Testis (tissue), 3 donors: ENCODE data around the gene NDUFA1. TPM values are rescaled to one million over a fixed set of nuclear protein-coding genes. Genes with fewer than 3 reads are reported as not detected.

Experiments
- DNase-seq: peaks from one replicate; pipeline ENCODE4 v3.0.0-alpha.2; 2019
- H3K27ac ChIP-seq, 2 donors: fragments of 200-600 bp; sonication (generic); one replicate each; pipeline ENCODE4 v1.5.1; 2019
- H3K27me3 ChIP-seq: fragments of 200-600 bp; sonication (generic); one replicate; pipeline ENCODE4 v1.5.1; 2019
- H3K36me3 ChIP-seq: fragments of 200-600 bp; sonication (generic); one replicate; pipeline ENCODE4 v1.5.1; 2017; ENCODE audit warnings: low read depth; ENCODE audit errors: missing control alignments
- H3K4me1 ChIP-seq: fragments of 200-600 bp; sonication (generic); one replicate; pipeline ENCODE4 v1.5.1; 2019
- H3K4me3 ChIP-seq, 2 donors: fragments of 200-600 bp; sonication (generic); one replicate each; pipeline ENCODE4 v1.5.1; 2017 to 2019
- H3K9me3 ChIP-seq: fragments of 200-600 bp; sonication (generic); one replicate; pipeline ENCODE4 v1.5.1; 2017
- POLR2A ChIP-seq: fragments of 450-650 bp; IDR thresholded peaks from one replicate; pipeline ENCODE4 v1.6.1; 2017; ENCODE audit warnings: antibody characterized with exemption, mild to moderate bottlenecking, moderate library complexity
- WGBS, 2 donors: methylation state at CpG; one replicate each; pipeline ENCODE4 v1.1.5; 2018; 5-methylcytosine and 5-hydroxymethylcytosine counted together
- intact Hi-C: fragments of 100-400 bp; cut with DNase I; formaldehyde crosslinking; loops from one replicate; pipeline ENCODE4 v1.15.1; 2023; ENCODE audit warnings: low total_unique reads
- polyA plus RNA-seq: library from polyadenylated mRNA; stranded (reverse); fragments of 350-450 nt; fragmentation: Illumina TruSeq; extraction: RNeasy Lipid Tissue Mini Kit (QIAGEN cat#74804); gene quantifications from one replicate; pipeline ENCODE4 v1.2.3, GENCODE V29; 2014; ENCODE audit warnings: low read depth, low replicate concordance; ENCODE audit not compliant: insufficient read depth
- total RNA-seq, 2 donors: library from RNA; depleted of rRNA; stranded (reverse); fragments of >200 nt; gene quantifications; one replicate each; pipeline ENCODE4 v1.2.3, GENCODE V29; 2016
- TF ChIP-seq, protein P1 (sequence below), 3 experiments: fragments of 450-650 bp in 2 of 3; fragments of 200-600 bp in 1 of 3; sonication (generic) in 1 of 3; IDR thresholded peaks; one replicate each; pipeline ENCODE4 v1.5.1; 2016 to 2019; ENCODE audit warnings: antibody characterized with exemption in 3 of 3, mild to moderate bottlenecking in 2 of 3, moderate library complexity in 1 of 3

NDUFA1 gene
- total and polyA plus RNA-seq, 3 donors from 2014 or later = 36.6 to 74.8 (median 41.0) TPM

DNA sequence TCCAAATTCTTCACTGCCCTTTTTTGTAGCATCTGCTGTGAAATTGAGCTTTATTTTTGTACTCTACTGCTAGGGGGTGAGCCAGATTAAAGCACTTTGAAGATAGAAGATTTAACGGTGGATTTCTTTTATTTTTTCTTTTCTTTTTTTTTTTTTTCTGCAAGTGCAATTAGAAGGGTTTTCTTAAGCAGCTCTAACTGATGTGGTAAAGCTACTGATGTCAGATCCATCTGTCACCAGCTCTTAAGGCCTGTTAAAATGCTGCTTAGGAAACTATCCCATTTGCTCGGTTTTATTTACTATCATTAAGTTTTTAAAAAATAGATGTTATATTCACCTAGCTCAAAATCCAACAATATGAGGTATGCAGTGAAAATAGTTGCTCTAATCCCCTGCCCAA lies 7.1 kb downstream of the NDUFA1 start:
- TF ChIP-seq, protein P1, sequence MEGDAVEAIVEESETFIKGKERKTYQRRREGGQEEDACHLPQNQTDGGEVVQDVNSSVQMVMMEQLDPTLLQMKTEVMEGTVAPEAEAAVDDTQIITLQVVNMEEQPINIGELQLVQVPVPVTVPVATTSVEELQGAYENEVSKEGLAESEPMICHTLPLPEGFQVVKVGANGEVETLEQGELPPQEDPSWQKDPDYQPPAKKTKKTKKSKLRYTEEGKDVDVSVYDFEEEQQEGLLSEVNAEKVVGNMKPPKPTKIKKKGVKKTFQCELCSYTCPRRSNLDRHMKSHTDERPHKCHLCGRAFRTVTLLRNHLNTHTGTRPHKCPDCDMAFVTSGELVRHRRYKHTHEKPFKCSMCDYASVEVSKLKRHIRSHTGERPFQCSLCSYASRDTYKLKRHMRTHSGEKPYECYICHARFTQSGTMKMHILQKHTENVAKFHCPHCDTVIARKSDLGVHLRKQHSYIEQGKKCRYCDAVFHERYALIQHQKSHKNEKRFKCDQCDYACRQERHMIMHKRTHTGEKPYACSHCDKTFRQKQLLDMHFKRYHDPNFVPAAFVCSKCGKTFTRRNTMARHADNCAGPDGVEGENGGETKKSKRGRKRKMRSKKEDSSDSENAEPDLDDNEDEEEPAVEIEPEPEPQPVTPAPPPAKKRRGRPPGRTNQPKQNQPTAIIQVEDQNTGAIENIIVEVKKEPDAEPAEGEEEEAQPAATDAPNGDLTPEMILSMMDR (IDR thresholded peaks at IDR 0.05) = no peak
- intact Hi-C loops = no loop called here
- Histone ChIP-seq H3K27ac (no peak overlapping the region), H3K4me3 (no peak overlapping the region), H3K9me3 (no peaks in the 10 kb centered on the region), H3K36me3 (no peaks in the 10 kb centered on the region), H3K27me3 (no peaks in the 10 kb centered on the region), H3K4me1 (no peaks in the 10 kb centered on the region)
- WGBS, 2 donors = 64 to 75% methylated on average over 2 of the region's 2 CpGs
- no peak for DNase-seq

DNA sequence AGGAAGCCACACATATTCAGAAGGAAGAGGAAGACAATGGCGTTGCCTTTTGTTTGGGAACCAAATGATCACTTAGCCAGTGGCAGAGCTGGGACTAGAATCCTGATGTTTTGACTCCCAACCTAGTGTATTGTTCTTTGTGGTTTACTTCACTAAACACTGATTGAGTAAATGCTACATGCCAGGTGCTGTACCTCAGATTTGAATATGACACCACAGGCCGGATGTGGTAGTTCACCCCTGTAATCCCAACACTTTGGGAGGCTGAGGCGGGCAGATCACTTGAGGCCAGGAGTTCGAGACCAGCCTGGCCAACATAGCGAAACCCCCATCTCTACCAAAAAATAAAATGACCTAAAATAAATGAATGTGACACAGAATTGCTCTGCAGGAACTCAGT lies 8.4 kb downstream of the NDUFA1 start:
- DNase-seq = no peak
- Histone ChIP-seq H3K9me3 (no peaks in the 10 kb centered on the region), H3K27me3 (no peaks in the 10 kb centered on the region), H3K4me1 (no peaks in the 10 kb centered on the region), H3K36me3 (no peaks in the 10 kb centered on the region), H3K4me3 (no peak overlapping the region), H3K27ac (no peak overlapping the region)
- intact Hi-C loops = no loop called here
- 83 to 89% methylated on average over 5 of the region's 5 CpGs for WGBS, 2 donors
- TF ChIP-seq, protein P1 (IDR thresholded peaks at IDR 0.05) = no peak
- TF ChIP-seq POLR2A = no peak

DNA sequence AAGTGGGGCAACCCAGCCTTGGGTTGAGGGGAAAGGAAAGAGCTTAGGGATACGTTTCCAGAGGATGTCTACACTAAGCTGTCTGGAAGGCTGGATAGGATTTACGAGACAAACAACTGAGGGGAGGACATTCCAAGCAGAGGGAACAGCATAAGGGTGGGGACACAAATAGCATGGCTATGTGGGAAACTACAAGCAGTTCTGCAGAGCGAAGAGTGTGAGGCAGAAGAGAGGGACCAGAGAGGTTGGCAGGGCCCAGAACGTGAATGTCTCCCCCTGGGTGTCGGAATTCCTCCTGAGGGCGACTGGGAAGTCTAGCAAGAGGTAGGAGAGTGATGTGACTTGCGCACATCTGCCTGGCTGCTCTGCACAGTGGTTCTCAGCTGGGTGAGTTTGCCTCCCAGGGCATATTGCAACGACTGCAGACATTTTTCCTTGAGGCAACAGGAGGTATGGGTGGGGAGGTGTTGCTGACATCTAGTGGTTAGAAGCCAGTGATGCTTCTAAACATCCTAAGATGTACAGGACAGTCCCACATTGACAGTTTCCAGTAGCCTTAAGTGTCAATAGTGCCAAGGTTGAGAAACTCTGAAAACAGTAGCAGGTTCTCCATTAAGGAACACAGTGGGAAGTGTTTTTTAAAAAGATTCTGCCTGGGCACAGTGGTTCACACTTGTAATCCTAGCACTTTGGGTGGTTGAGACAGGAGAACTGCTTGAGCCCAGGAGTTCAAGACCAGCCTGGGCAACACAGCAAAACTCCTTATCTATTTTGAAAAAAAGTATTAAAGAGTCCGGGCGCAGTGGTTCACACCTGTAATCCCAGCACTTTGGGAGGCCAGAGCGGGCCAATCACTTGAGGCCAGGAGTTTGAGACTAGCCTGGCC lies 9.2 kb downstream of the NDUFA1 start:
- Histone ChIP-seq H3K27ac (no peak overlapping the region), H3K36me3 (no peaks in the 10 kb centered on the region), H3K4me1 (no peaks in the 10 kb centered on the region), H3K27me3 (no peaks in the 10 kb centered on the region), H3K4me3 (no peak overlapping the region), H3K9me3 (no peaks in the 10 kb centered on the region)
- TF ChIP-seq, protein P1 (IDR thresholded peaks at IDR 0.05) = peak in 2 of 3 experiments; percentile 29 to 38
- no peak for TF ChIP-seq POLR2A
- WGBS, 2 donors = 51 to 73% methylated on average over 8 to 9 of the region's 11 CpGs
- peak; percentile 20 for DNase-seq
- intact Hi-C loops = no loop called here

DNA sequence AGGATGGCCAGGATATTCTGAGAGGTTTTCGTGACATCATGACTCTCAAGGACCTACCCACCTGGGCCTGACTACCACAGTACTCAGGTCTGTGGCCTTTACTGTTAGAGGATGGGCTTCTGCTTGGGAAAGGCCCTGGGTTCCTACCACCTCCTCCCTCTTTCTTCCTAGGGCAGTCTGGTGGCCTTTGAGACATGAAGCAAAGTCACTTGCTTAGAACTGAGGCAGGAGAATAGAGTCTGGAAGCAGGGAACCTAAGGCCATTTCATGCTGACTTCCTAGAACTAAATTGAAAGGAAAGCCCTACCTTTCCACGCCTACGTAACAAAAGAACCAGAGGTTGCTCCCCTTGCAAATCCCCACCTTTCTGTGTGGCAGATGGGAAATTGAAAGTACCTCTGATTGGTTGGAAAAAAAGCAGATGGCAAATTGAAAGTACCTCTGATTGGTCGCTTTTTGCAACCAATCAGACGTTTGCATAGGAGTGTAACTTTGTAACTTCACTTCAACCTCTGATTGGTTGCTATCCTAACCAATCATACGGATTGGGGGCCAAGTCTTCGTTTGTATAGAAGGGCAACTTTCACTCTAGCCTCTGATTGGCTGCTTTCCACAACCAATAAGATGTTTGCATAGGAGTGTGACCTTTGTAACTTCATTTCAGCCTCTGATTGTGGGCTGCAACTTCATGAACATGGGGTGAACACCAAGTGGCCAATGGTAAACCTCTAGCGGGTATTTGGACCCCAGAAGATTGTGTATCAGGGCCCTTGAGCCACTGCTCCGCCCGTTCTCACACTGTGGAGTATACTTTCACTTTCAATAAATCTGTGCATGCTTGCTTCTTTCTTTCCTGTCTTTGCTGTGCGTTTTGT lies 14.2 kb downstream of the NDUFA1 start:
- WGBS, 2 donors = 50 to 65% methylated on average over 9 to 11 of the region's 11 CpGs
- H3K4me1 ChIP-seq = no peaks in the 10 kb centered on the region
- H3K4me3 ChIP-seq = no peak overlapping the region
- no peaks in the 10 kb centered on the region for H3K36me3 ChIP-seq
- no peak overlapping the region for H3K27ac ChIP-seq
- intact Hi-C loops = no loop called here
- H3K9me3 ChIP-seq = no peaks in the 10 kb centered on the region
- no peak for TF ChIP-seq POLR2A
- TF ChIP-seq, protein P1 (IDR thresholded peaks at IDR 0.05) = no peak
- DNase-seq = peak; percentile 18
- no peaks in the 10 kb centered on the region for H3K27me3 ChIP-seq
